NT2/D1 (cell line): ENCODE results near the gene UNC13C.

Experiments used
- SUZ12 ChIP-seq: IDR thresholded peaks from 2 replicates; pipeline ENCODE4 v1.6.1; 2011; ENCODE audit not compliant: insufficient read length, insufficient read depth; ENCODE audit errors: extremely low read depth
- YY1 ChIP-seq: IDR thresholded peaks from 2 replicates; pipeline ENCODE4 v1.6.1; 2011; ENCODE audit not compliant: insufficient read length, insufficient read depth

- TF ChIP-seq YY1 (no peak), SUZ12 (no peak)
Observed at GRCh38 chr15:54226455-54226854, 248.2 kb downstream of the UNC13C start.
